Measurements from ENCODE around the gene APLNR. TPM values are rescaled to one million over a fixed set of nuclear protein-coding genes. Genes with fewer than 3 reads are reported as not detected.

The APLNR gene
- 0.35 TPM in 1 of 2 replicates, not detected in the other for total RNA-seq (ENCODE audit: low replicate concordance)

GRCh38 chr11:57237204-57237681 is at the start of gene APLNR:
Gene APLNR, minus strand, starts transcription at chr11:57237250. Its CDS starts 246 bp downstream, at chr11:57237004.

Other genes starting within 250 kb of the APLNR start
- not detected in 2 replicates for gene OR5AK2, start 248.3 kb downstream of the APLNR start, total RNA-seq (ENCODE audit: low replicate concordance)
- not detected in 2 replicates for gene LRRC55, start 55.3 kb downstream of the APLNR start, total RNA-seq (ENCODE audit: low replicate concordance)
- gene TNKS1BP1, start 87.7 kb upstream of the APLNR start, total RNA-seq (ENCODE audit: low replicate concordance): 56.7 and 89.3 TPM in 2 replicates
- 48.1 and 71.0 TPM in 2 replicates for gene SSRP1, start 98.6 kb upstream of the APLNR start, total RNA-seq (ENCODE audit: low replicate concordance)
- gene P2RX3, start 101.1 kb upstream of the APLNR start, total RNA-seq (ENCODE audit: low replicate concordance): not detected in 2 replicates
- not detected in 2 replicates for gene PRG3, start 143.9 kb upstream of the APLNR start, total RNA-seq (ENCODE audit: low replicate concordance)
- gene PRG2, start 153.4 kb upstream of the APLNR start, total RNA-seq (ENCODE audit: low replicate concordance): 0.08 and 0.23 TPM in 2 replicates
- 2.9 and 53.8 TPM in 2 replicates for gene SLC43A3, start 189.9 kb upstream of the APLNR start, total RNA-seq (ENCODE audit: low replicate concordance)
- gene RTN4RL2, start 223.3 kb upstream of the APLNR start, total RNA-seq (ENCODE audit: low replicate concordance): 0.12 TPM in 1 of 2 replicates, not detected in the other